ENCODE measurements around the gene TSPAN14. TPM values are rescaled to one million over a fixed set of nuclear protein-coding genes. Genes with fewer than 3 reads are reported as not detected.

The TSPAN14 gene
- total and polyA plus RNA-seq, 2 of the 13 experiments (the other 11 are each of a cell fraction or from before 2014, with no cell fraction given) = 24.1 to 80.6 TPM

DNA sequence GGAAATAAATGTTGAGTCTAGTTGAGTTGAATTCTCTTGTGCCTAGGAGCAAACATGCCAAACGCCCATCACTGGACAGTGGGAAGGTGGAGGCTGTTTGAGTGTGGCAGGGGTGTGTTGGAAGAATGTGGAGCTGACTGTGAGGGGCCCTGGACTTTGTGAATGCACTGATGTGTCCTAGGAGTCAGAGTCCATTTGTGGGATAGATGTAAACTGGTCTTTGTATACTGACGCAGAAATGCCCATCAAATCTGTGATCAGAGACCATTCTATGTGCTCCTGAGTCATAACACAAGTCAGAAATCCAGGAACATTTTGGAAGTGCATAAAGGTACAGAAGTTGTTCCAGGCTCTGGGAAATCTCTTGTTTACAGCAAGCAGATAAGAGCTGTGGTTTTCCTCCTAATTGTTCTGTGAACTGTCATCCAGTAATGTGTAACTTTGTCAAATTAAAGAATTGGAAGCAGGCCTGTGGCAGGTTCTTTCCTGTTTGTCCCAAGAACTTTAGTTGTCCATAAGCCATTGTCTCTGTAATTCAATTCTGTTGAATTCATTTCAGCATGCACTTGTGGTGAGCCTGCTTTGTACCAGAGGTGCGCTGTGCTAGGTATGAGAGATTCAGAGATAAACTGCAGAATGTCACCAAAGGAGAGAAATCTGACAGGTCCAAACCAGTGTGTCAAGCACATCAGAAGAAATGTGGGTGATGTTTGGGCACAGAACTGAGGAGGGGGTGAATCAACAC is 38.2 kb upstream of the TSPAN14 start (continued):
- TF ChIP-seq, protein P1, sequence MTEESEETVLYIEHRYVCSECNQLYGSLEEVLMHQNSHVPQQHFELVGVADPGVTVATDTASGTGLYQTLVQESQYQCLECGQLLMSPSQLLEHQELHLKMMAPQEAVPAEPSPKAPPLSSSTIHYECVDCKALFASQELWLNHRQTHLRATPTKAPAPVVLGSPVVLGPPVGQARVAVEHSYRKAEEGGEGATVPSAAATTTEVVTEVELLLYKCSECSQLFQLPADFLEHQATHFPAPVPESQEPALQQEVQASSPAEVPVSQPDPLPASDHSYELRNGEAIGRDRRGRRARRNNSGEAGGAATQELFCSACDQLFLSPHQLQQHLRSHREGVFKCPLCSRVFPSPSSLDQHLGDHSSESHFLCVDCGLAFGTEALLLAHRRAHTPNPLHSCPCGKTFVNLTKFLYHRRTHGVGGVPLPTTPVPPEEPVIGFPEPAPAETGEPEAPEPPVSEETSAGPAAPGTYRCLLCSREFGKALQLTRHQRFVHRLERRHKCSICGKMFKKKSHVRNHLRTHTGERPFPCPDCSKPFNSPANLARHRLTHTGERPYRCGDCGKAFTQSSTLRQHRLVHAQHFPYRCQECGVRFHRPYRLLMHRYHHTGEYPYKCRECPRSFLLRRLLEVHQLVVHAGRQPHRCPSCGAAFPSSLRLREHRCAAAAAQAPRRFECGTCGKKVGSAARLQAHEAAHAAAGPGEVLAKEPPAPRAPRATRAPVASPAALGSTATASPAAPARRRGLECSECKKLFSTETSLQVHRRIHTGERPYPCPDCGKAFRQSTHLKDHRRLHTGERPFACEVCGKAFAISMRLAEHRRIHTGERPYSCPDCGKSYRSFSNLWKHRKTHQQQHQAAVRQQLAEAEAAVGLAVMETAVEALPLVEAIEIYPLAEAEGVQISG (CRISPR knock-in tag; IDR thresholded peaks at IDR 0.05) = peak; percentile 45; the same call in 1 of the 2 replicates
- 0 out of 2 replicates have a peak, but pooled peaks have one; percentile 54 for TF ChIP-seq BRCA1 (CRISPR knock-in tag; IDR thresholded peaks at IDR 0.05)
- no peak for TF ChIP-seq SMAD9 (CRISPR knock-in tag; IDR thresholded peaks at IDR 0.05)
- TF ChIP-seq, protein P2, sequence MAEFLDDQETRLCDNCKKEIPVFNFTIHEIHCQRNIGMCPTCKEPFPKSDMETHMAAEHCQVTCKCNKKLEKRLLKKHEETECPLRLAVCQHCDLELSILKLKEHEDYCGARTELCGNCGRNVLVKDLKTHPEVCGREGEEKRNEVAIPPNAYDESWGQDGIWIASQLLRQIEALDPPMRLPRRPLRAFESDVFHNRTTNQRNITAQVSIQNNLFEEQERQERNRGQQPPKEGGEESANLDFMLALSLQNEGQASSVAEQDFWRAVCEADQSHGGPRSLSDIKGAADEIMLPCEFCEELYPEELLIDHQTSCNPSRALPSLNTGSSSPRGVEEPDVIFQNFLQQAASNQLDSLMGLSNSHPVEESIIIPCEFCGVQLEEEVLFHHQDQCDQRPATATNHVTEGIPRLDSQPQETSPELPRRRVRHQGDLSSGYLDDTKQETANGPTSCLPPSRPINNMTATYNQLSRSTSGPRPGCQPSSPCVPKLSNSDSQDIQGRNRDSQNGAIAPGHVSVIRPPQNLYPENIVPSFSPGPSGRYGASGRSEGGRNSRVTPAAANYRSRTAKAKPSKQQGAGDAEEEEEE (CRISPR knock-in tag; IDR thresholded peaks at IDR 0.05; ENCODE audit: borderline replicate concordance) = no peak
- no peak for TF ChIP-seq ZFAT (CRISPR knock-in tag; conservative IDR thresholded peaks at IDR 0.05)
- no peak for TF ChIP-seq ZNF644 (CRISPR knock-in tag; IDR thresholded peaks at IDR 0.05; ENCODE audit: low read depth)
- TF ChIP-seq, protein P3, sequence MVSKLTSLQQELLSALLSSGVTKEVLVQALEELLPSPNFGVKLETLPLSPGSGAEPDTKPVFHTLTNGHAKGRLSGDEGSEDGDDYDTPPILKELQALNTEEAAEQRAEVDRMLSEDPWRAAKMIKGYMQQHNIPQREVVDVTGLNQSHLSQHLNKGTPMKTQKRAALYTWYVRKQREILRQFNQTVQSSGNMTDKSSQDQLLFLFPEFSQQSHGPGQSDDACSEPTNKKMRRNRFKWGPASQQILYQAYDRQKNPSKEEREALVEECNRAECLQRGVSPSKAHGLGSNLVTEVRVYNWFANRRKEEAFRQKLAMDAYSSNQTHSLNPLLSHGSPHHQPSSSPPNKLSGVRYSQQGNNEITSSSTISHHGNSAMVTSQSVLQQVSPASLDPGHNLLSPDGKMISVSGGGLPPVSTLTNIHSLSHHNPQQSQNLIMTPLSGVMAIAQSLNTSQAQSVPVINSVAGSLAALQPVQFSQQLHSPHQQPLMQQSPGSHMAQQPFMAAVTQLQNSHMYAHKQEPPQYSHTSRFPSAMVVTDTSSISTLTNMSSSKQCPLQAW (CRISPR knock-in tag; IDR thresholded peaks at IDR 0.05) = no peak; the same call in 1 of the 2 replicates
- no peak; the same call in 1 of the 2 replicates for TF ChIP-seq RAD21 (CRISPR knock-in tag; IDR thresholded peaks at IDR 0.05)
- no peak for TF ChIP-seq THAP11 (CRISPR knock-in tag; IDR thresholded peaks at IDR 0.05)
- TF ChIP-seq POLR2AphosphoS5 (IDR thresholded peaks at IDR 0.05; ENCODE audit: low read depth, low read length) = no peak
- TF ChIP-seq SIN3A (IDR thresholded peaks at IDR 0.05; ENCODE audit: borderline replicate concordance, low read depth, low read length) = 0 out of 2 replicates have a peak, but pooled peaks have one; percentile 37
- TF ChIP-seq, protein P4, sequence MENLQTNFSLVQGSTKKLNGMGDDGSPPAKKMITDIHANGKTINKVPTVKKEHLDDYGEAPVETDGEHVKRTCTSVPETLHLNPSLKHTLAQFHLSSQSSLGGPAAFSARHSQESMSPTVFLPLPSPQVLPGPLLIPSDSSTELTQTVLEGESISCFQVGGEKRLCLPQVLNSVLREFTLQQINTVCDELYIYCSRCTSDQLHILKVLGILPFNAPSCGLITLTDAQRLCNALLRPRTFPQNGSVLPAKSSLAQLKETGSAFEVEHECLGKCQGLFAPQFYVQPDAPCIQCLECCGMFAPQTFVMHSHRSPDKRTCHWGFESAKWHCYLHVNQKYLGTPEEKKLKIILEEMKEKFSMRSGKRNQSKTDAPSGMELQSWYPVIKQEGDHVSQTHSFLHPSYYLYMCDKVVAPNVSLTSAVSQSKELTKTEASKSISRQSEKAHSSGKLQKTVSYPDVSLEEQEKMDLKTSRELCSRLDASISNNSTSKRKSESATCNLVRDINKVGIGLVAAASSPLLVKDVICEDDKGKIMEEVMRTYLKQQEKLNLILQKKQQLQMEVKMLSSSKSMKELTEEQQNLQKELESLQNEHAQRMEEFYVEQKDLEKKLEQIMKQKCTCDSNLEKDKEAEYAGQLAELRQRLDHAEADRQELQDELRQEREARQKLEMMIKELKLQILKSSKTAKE (CRISPR knock-in tag; IDR thresholded peaks at IDR 0.05; ENCODE audit: borderline replicate concordance) = no peak
- TF ChIP-seq, protein P5, sequence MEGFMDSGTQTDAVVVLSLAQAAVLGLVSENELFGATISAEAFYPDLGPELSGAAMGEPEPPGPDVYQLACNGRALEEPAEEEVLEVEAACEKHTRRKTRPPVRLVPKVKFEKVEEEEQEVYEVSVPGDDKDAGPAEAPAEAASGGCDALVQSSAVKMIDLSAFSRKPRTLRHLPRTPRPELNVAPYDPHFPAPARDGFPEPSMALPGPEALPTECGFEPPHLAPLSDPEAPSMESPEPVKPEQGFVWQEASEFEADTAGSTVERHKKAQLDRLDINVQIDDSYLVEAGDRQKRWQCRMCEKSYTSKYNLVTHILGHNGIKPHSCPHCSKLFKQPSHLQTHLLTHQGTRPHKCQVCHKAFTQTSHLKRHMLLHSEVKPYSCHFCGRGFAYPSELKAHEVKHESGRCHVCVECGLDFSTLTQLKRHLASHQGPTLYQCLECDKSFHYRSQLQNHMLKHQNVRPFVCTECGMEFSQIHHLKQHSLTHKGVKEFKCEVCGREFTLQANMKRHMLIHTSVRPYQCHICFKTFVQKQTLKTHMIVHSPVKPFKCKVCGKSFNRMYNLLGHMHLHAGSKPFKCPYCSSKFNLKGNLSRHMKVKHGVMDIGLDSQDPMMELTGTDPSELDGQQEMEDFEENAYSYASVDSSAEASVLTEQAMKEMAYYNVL (CRISPR knock-in tag; IDR thresholded peaks at IDR 0.05; ENCODE audit: borderline replicate concordance) = peak; percentile 62; the same call in 1 of the 2 replicates
- TF ChIP-seq MZF1 (CRISPR knock-in tag; IDR thresholded peaks at IDR 0.05; ENCODE audit: borderline replicate concordance) = no peak
- TF ChIP-seq ZNF557 (CRISPR knock-in tag; IDR thresholded peaks at IDR 0.05) = 0 out of 2 replicates have a peak, but pooled peaks have one; percentile 36
- no peak for TF ChIP-seq RFX5 (IDR thresholded peaks at IDR 0.05; ENCODE audit: low read depth, low read length)
- peak; percentile 47; the same call in 1 of the 2 replicates for TF ChIP-seq ELF3 (CRISPR knock-in tag; IDR thresholded peaks at IDR 0.05)
- no peak for TF ChIP-seq KLF16 (CRISPR knock-in tag; IDR thresholded peaks at IDR 0.05)
